ENCODE results near the gene NELFB. TPM values are rescaled to one million over a fixed set of nuclear protein-coding genes. Genes with fewer than 3 reads are reported as not detected.

NELFB gene
- total and polyA plus RNA-seq, 9 of the 15 experiments (the other 6 are each of a cell fraction or from before 2014, with no cell fraction given), result 0.24 to 84.0 (median 29.7) TPM

DNA sequence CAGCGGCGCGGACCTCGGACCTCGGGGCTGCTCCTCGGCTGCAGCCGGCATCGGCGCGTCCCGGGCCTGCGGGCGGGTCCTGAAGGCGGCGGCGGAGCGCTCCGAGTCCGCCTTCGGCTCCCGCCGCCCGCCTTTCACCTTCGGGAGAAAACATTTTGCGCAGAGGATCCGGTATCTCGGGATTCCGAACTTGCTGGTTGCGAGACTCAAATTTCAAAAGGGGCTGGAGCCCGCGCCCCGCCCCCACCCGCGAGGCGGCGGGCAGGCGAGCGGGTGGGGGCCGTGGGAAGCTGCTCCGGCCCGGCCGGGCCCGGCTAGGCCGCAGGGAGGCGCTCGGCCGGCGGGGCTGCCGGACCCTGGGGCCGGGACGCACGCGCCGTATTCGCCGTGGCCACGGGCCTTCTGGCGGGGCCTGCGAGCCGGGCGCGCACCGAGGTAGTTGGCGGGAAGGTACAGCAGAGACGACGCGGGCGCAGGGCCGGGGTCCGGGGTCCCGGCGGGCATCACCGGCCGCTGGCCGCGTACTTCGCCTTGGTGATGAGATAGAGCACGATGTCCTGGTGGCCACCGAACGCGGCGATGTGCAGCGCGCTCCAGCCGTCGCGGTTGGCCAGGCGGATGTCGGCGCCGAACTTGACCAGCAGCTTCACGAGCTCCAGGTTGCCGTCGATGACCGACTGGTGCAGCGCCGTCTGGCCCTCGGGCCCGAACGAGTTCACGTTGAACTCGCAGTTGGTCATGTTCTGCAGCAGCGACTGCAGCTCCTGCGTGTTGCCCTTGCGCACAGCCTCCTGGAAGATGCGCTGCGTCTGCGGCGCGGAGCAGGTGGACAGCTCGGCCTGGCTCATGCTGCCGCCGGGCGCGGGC is 46.2 kb downstream of the NELFB start (continued):
- TF ChIP-seq, protein P1, sequence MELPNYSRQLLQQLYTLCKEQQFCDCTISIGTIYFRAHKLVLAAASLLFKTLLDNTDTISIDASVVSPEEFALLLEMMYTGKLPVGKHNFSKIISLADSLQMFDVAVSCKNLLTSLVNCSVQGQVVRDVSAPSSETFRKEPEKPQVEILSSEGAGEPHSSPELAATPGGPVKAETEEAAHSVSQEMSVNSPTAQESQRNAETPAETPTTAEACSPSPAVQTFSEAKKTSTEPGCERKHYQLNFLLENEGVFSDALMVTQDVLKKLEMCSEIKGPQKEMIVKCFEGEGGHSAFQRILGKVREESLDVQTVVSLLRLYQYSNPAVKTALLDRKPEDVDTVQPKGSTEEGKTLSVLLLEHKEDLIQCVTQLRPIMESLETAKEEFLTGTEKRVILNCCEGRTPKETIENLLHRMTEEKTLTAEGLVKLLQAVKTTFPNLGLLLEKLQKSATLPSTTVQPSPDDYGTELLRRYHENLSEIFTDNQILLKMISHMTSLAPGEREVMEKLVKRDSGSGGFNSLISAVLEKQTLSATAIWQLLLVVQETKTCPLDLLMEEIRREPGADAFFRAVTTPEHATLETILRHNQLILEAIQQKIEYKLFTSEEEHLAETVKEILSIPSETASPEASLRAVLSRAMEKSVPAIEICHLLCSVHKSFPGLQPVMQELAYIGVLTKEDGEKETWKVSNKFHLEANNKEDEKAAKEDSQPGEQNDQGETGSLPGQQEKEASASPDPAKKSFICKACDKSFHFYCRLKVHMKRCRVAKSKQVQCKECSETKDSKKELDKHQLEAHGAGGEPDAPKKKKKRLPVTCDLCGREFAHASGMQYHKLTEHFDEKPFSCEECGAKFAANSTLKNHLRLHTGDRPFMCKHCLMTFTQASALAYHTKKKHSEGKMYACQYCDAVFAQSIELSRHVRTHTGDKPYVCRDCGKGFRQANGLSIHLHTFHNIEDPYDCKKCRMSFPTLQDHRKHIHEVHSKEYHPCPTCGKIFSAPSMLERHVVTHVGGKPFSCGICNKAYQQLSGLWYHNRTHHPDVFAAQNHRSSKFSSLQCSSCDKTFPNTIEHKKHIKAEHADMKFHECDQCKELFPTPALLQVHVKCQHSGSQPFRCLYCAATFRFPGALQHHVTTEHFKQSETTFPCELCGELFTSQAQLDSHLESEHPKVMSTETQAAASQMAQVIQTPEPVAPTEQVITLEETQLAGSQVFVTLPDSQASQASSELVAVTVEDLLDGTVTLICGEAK (IDR thresholded peaks at IDR 0.05), result 0 out of 2 replicates have a peak, but pooled peaks have one; percentile 26
- TF ChIP-seq, protein P1 (CRISPR knock-in tag; IDR thresholded peaks at IDR 0.05), result no peak
- TF ChIP-seq RB1 (IDR thresholded peaks at IDR 0.05; ENCODE audit: low read depth), result peak; percentile 71
- TF ChIP-seq CXXC5 (CRISPR knock-in tag; IDR thresholded peaks at IDR 0.05), result peak; percentile 97
- no peak for TF ChIP-seq HDAC3 (IDR thresholded peaks at IDR 0.05; ENCODE audit: borderline replicate concordance, partially characterized antibody)
- TF ChIP-seq DDX20 (tag; IDR thresholded peaks at IDR 0.05; ENCODE audit: low read depth), result no peak
- no peak for TF ChIP-seq IFI16 (CRISPR knock-in tag; IDR thresholded peaks at IDR 0.05)
- no peak for TF ChIP-seq MXI1 (IDR thresholded peaks at IDR 0.05; ENCODE audit: low read depth, low read length)
- TF ChIP-seq, protein P2, sequence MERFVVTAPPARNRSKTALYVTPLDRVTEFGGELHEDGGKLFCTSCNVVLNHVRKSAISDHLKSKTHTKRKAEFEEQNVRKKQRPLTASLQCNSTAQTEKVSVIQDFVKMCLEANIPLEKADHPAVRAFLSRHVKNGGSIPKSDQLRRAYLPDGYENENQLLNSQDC (CRISPR knock-in tag; IDR thresholded peaks at IDR 0.05), result no peak
- peak; percentile 60 for TF ChIP-seq CHD1 (IDR thresholded peaks at IDR 0.05; ENCODE audit: low read length)
- no peak for TF ChIP-seq NFXL1 (CRISPR knock-in tag; IDR thresholded peaks at IDR 0.05)
- TF ChIP-seq, protein P3, sequence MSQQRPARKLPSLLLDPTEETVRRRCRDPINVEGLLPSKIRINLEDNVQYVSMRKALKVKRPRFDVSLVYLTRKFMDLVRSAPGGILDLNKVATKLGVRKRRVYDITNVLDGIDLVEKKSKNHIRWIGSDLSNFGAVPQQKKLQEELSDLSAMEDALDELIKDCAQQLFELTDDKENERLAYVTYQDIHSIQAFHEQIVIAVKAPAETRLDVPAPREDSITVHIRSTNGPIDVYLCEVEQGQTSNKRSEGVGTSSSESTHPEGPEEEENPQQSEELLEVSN (IDR thresholded peaks at IDR 0.05; ENCODE audit: borderline replicate concordance in 1 of 2, extremely low read depth in 1 of 2, insufficient read depth in 1 of 2, insufficient read length in 1 of 2, low read depth in 1 of 2, low read length in 1 of 2, poor library complexity in 1 of 2, severe bottlenecking in 1 of 2), result peak; percentile 97 to 98
- no peak for TF ChIP-seq CBX2 (IDR thresholded peaks at IDR 0.05; ENCODE audit: insufficient read depth, low read length, poor library complexity, severe bottlenecking)
- no peak for TF ChIP-seq NFATC3 (IDR thresholded peaks at IDR 0.05)
- TF ChIP-seq, protein P4, sequence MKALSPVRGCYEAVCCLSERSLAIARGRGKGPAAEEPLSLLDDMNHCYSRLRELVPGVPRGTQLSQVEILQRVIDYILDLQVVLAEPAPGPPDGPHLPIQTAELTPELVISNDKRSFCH (CRISPR knock-in tag; IDR thresholded peaks at IDR 0.05), result no peak
- TF ChIP-seq, protein P4 (tag; IDR thresholded peaks at IDR 0.05), result 0 out of 2 replicates have a peak, but pooled peaks have one; percentile 70
